ENCODE measurements around the gene DNAJC13. TPM values are rescaled to one million over a fixed set of nuclear protein-coding genes. Genes with fewer than 3 reads are reported as not detected.

DNAJC13 gene
- total RNA-seq, 1 experiment from 2014 or later, result 24.7 TPM

DNA sequence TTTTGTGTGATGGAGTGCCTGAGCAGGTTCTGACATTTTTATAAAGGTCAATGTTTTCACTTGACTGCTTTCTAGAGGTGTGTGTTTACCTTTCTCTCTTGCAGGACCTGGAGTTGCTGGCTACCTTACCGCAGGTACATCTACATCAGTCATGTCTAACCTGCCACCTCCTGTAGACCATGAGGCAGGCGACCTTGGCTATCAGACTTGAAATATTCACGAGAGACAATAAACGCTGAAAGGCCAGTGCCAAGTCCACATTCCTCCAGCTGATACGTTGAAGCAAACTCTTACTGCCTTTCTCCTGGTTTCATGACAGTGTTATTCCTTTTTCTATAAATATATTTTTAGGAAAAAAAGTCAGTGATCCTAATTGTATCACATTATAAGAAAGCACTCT, 120.8 kb downstream of the DNAJC13 start:
- no peaks in the 10 kb centered on the region for H3K79me2 ChIP-seq (ENCODE audit: low read length)
- ChIA-PET POLR2A (ENCODE audit: unreplicated experiment) (no interaction called here), CTCF (no interaction called here)
- no peaks in the 10 kb centered on the region for H3F3A ChIP-seq (ENCODE audit: low read length, unreplicated experiment)
- no peaks in the 10 kb centered on the region for H3K9me3 ChIP-seq (ENCODE audit: low read length)
- intact Hi-C loops (cut with micrococcal nuclease), result loop anchor here (10.0 kb wide), 1 partner anchor 193 kb away; no protein-coding TSS in a partner anchor
- BruUV-seq (replicated peaks), result no TSS peak
- no peaks in the 10 kb centered on the region for H3K36me3 ChIP-seq (ENCODE audit: low read depth, low read length)
- no peak for DNase-seq
- H3K27ac ChIP-seq (ENCODE audit: low read length), result no peak overlapping the region
- no peak for ATAC-seq
- no peak overlapping the region for H3K4me3 ChIP-seq (ENCODE audit: low read length)
- H3K4me2 ChIP-seq (ENCODE audit: low read length), result no peak overlapping the region
- H3K27me3 ChIP-seq (ENCODE audit: low read length), result no peaks in the 10 kb centered on the region
- no peaks in the 10 kb centered on the region for H3K9me2 ChIP-seq (replicated peaks; ENCODE audit: low read length)
- no peaks in the 10 kb centered on the region for H4K20me1 ChIP-seq (ENCODE audit: low read length)
- H3K4me1 ChIP-seq (ENCODE audit: insufficient read depth, low read length), result peaks cover 10% of the 10 kb centered on the region
- no peak overlapping the region for H3K9ac ChIP-seq (ENCODE audit: low read length)
- TF ChIP-seq, protein P1, sequence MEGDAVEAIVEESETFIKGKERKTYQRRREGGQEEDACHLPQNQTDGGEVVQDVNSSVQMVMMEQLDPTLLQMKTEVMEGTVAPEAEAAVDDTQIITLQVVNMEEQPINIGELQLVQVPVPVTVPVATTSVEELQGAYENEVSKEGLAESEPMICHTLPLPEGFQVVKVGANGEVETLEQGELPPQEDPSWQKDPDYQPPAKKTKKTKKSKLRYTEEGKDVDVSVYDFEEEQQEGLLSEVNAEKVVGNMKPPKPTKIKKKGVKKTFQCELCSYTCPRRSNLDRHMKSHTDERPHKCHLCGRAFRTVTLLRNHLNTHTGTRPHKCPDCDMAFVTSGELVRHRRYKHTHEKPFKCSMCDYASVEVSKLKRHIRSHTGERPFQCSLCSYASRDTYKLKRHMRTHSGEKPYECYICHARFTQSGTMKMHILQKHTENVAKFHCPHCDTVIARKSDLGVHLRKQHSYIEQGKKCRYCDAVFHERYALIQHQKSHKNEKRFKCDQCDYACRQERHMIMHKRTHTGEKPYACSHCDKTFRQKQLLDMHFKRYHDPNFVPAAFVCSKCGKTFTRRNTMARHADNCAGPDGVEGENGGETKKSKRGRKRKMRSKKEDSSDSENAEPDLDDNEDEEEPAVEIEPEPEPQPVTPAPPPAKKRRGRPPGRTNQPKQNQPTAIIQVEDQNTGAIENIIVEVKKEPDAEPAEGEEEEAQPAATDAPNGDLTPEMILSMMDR (conservative IDR thresholded peaks at IDR 0.05; ENCODE audit: low read depth, low read length), result no peak
- TF ChIP-seq EZH2phosphoT487 (IDR thresholded peaks at IDR 0.05; ENCODE audit: borderline replicate concordance, low read length), result no peak
- TF ChIP-seq EZH2 (IDR thresholded peaks at IDR 0.05; ENCODE audit: low read length, unreplicated experiment), result no peak
- H2AFZ ChIP-seq (ENCODE audit: low read length), result no peak overlapping the region

- no peaks in the 10 kb centered on the region for H3K36me3 ChIP-seq (ENCODE audit: low read depth, low read length)
- no peak overlapping the region for H2AFZ ChIP-seq (ENCODE audit: low read length)
- no peaks in the 10 kb centered on the region for H3K79me2 ChIP-seq (ENCODE audit: low read length)
- H3K4me2 ChIP-seq (ENCODE audit: low read length), result no peak overlapping the region
- H3K9ac ChIP-seq (ENCODE audit: low read length), result no peak overlapping the region
- intact Hi-C loops (cut with micrococcal nuclease), result loop anchor here (10.0 kb wide), 1 partner anchor 195 kb away; no protein-coding TSS in a partner anchor
- H4K20me1 ChIP-seq (ENCODE audit: low read length), result no peaks in the 10 kb centered on the region
- DNase-seq, result no peak
- no peaks in the 10 kb centered on the region for H3K27me3 ChIP-seq (ENCODE audit: low read length)
- ChIA-PET POLR2A (ENCODE audit: unreplicated experiment) (no interaction called here), CTCF (no interaction called here)
- no peak for ATAC-seq
- no TSS peak for BruUV-seq (replicated peaks)
- H3F3A ChIP-seq (ENCODE audit: low read length, unreplicated experiment), result peaks cover 4% of the 10 kb centered on the region
- H3K4me1 ChIP-seq (ENCODE audit: insufficient read depth, low read length), result peaks cover 21% of the 10 kb centered on the region
- no peak overlapping the region for H3K4me3 ChIP-seq (ENCODE audit: low read length)
- no peaks in the 10 kb centered on the region for H3K9me2 ChIP-seq (replicated peaks; ENCODE audit: low read length)
- no peak overlapping the region for H3K27ac ChIP-seq (ENCODE audit: low read length)
- no peaks in the 10 kb centered on the region for H3K9me3 ChIP-seq (ENCODE audit: low read length)
- no peak for TF ChIP-seq EZH2 (IDR thresholded peaks at IDR 0.05; ENCODE audit: low read length, unreplicated experiment)
- TF ChIP-seq, protein P1 (conservative IDR thresholded peaks at IDR 0.05; ENCODE audit: low read depth, low read length), result no peak
- no peak for TF ChIP-seq EZH2phosphoT487 (IDR thresholded peaks at IDR 0.05; ENCODE audit: borderline replicate concordance, low read length)
These were observed 122.4 kb downstream of the DNAJC13 start for GRCh38 chr3:132539681-132540080.

GRCh38 chr3:132542577-132542976, 125.3 kb downstream of the DNAJC13 start:
- Histone ChIP-seq H3K27ac (ENCODE audit: low read length) (peak overlapping the region; percentile 64), H3K4me2 (ENCODE audit: low read length) (peak overlapping the region; percentile 18; the same call in 1 of the 2 replicates)

More at GRCh38 chr3:132542577-132542976, 125.3 kb downstream of the DNAJC13 start:
- Histone ChIP-seq H3K36me3 (ENCODE audit: low read depth, low read length) (no peaks in the 10 kb centered on the region), H3K27me3 (ENCODE audit: low read length) (no peaks in the 10 kb centered on the region), H3K9ac (ENCODE audit: low read length) (peak overlapping the region; percentile 3; the same call in 1 of the 2 replicates), H3K9me2 (replicated peaks; ENCODE audit: low read length) (no peaks in the 10 kb centered on the region), H3K4me1 (ENCODE audit: insufficient read depth, low read length) (peaks cover 21% of the 10 kb centered on the region), H3K9me3 (ENCODE audit: low read length) (no peaks in the 10 kb centered on the region), H3K79me2 (ENCODE audit: low read length) (no peaks in the 10 kb centered on the region), H4K20me1 (ENCODE audit: low read length) (no peaks in the 10 kb centered on the region), H2AFZ (ENCODE audit: low read length) (no peak overlapping the region), H3F3A (ENCODE audit: low read length, unreplicated experiment) (peaks cover 4% of the 10 kb centered on the region), H3K4me3 (ENCODE audit: low read length) (no peak overlapping the region)
- CTCF ChIA-PET, result no interaction called here
- POLR2A ChIA-PET (ENCODE audit: unreplicated experiment), result no interaction called here
- intact Hi-C loops (cut with micrococcal nuclease), result loop anchor here (2.0 kb wide), 1 partner anchor 94 kb away; no protein-coding TSS in a partner anchor
- BruUV-seq (replicated peaks), result no TSS peak
- DNase-seq (no peak), ATAC-seq (no peak; the same call in 1 of the 2 replicates)
- TF ChIP-seq, protein P1 (conservative IDR thresholded peaks at IDR 0.05; ENCODE audit: low read depth, low read length), result no peak
- TF ChIP-seq EZH2 (IDR thresholded peaks at IDR 0.05; ENCODE audit: low read length, unreplicated experiment) (no peak), EZH2phosphoT487 (IDR thresholded peaks at IDR 0.05; ENCODE audit: borderline replicate concordance, low read length) (no peak)
